Measurements from ENCODE around the gene ESRRB.

ESRRB gene

GRCh38 chr14:76334316-76334715, 41.6 kb upstream of the ESRRB start:
- no peak overlapping the region for H3K18ac ChIP-seq (ENCODE audit: low read length)
- H3K23ac ChIP-seq (ENCODE audit: low read length) = no peak overlapping the region
- no peaks in the 10 kb centered on the region for H3K36me3 ChIP-seq (ENCODE audit: control insufficient read depth in 1 of 2, insufficient read depth in 2 of 2, low read length in 2 of 2)
- H3K27ac ChIP-seq (ENCODE audit: low read depth, low read length) = no peak overlapping the region
- no peak overlapping the region for H4K8ac ChIP-seq (ENCODE audit: low read depth, low read length)
- H3K9me3 ChIP-seq (ENCODE audit: insufficient read depth, low read depth, low read length) = peaks cover 6% of the 10 kb centered on the region
- H3K14ac ChIP-seq (ENCODE audit: low read length) = no peak overlapping the region
- H3K9ac ChIP-seq (ENCODE audit: low read length) = no peak overlapping the region
- peaks cover 0 to 1% of the 10 kb centered on the region in 2 experiments for H3K4me1 ChIP-seq (ENCODE audit: control insufficient read depth in 1 of 2, insufficient read depth in 2 of 2, low read length in 2 of 2)
- H4K12ac ChIP-seq (ENCODE audit: low read depth, low read length) = no peak overlapping the region
- no peak overlapping the region for H2AFZ ChIP-seq (ENCODE audit: insufficient read depth, low read length, poor library complexity)
- H2BK120ac ChIP-seq (ENCODE audit: insufficient read depth, low read length, poor library complexity) = no peak overlapping the region
- H4K91ac ChIP-seq (ENCODE audit: low read depth, low read length) = no peak overlapping the region
- no peak overlapping the region for H3K4me3 ChIP-seq (ENCODE audit: low read depth, low read length)
- H3K79me2 ChIP-seq (ENCODE audit: control insufficient read depth, insufficient read depth, low read length, poor library complexity) = no peaks in the 10 kb centered on the region
- peaks cover 11% of the 10 kb centered on the region for H3K27me3 ChIP-seq (ENCODE audit: insufficient read depth, low read length)
- WGBS (ENCODE audit: extremely low coverage, insufficient coverage, insufficient read length) = no CpG with 5 or more reads among the region's 11 CpGs
- H3K79me1 ChIP-seq (ENCODE audit: low read length) = no peaks in the 10 kb centered on the region
- no peak overlapping the region for H3K4ac ChIP-seq (ENCODE audit: low read depth, low read length)
- no peak overlapping the region for H2AK5ac ChIP-seq (ENCODE audit: low read length)
- H2BK5ac ChIP-seq (ENCODE audit: low read depth, low read length, poor library complexity) = no peak overlapping the region
- no peak overlapping the region for H2BK12ac ChIP-seq (ENCODE audit: low read length)
- DNase-seq = no peak
- no peak overlapping the region for H3K4me2 ChIP-seq (ENCODE audit: low read length)

DNA sequence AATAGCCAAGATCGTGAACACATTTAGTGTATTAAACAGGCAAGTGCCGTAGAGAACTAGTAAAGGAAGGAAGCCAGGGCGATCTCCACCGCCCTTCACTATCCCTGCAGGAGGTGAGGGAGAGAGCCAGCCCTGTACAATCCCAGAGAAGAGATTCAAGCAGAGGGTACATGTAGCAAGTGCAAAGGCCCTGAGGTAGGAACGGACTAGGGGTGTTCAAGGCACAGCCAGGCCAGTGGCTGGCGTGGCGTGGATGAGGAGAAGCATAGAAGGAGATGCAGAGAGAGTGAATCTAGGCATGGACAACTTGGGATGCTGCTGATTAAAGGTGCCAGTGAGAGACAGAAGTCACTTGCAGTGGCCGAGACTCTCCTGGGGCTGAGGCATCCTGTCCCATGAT, 39.1 kb upstream of the ESRRB start:
- no peak overlapping the region for H3K23ac ChIP-seq (ENCODE audit: low read length)
- no peaks in the 10 kb centered on the region for H3K27me3 ChIP-seq (ENCODE audit: insufficient read depth, low read length)
- no peak overlapping the region for H3K4me3 ChIP-seq (ENCODE audit: low read depth, low read length)
- H4K91ac ChIP-seq (ENCODE audit: low read depth, low read length) = no peak overlapping the region
- no peak overlapping the region for H2AFZ ChIP-seq (ENCODE audit: insufficient read depth, low read length, poor library complexity)
- WGBS (ENCODE audit: extremely low coverage, insufficient coverage, insufficient read length) = no CpG with 5 or more reads among the region's 8 CpGs
- no peak overlapping the region for H3K4ac ChIP-seq (ENCODE audit: low read depth, low read length)
- no peak overlapping the region for H3K9ac ChIP-seq (ENCODE audit: low read length)
- H3K14ac ChIP-seq (ENCODE audit: low read length) = no peak overlapping the region
- no peak overlapping the region for H3K27ac ChIP-seq (ENCODE audit: low read depth, low read length)
- no peak overlapping the region for H2BK12ac ChIP-seq (ENCODE audit: low read length)
- H2BK120ac ChIP-seq (ENCODE audit: insufficient read depth, low read length, poor library complexity) = no peak overlapping the region
- H4K8ac ChIP-seq (ENCODE audit: low read depth, low read length) = no peak overlapping the region
- H3K4me1 ChIP-seq (ENCODE audit: control insufficient read depth in 1 of 2, insufficient read depth in 2 of 2, low read length in 2 of 2) = peaks cover 0 to 1% of the 10 kb centered on the region in 2 experiments
- H3K79me2 ChIP-seq (ENCODE audit: control insufficient read depth, insufficient read depth, low read length, poor library complexity) = no peaks in the 10 kb centered on the region
- no peak overlapping the region for H3K4me2 ChIP-seq (ENCODE audit: low read length)
- no peak overlapping the region for H3K18ac ChIP-seq (ENCODE audit: low read length)
- H2AK5ac ChIP-seq (ENCODE audit: low read length) = no peak overlapping the region
- H3K36me3 ChIP-seq (ENCODE audit: control insufficient read depth in 1 of 2, insufficient read depth in 2 of 2, low read length in 2 of 2) = no peaks in the 10 kb centered on the region
- DNase-seq = no peak
- peaks cover 4% of the 10 kb centered on the region for H3K9me3 ChIP-seq (ENCODE audit: insufficient read depth, low read depth, low read length)
- H2BK5ac ChIP-seq (ENCODE audit: low read depth, low read length, poor library complexity) = no peak overlapping the region
- H4K12ac ChIP-seq (ENCODE audit: low read depth, low read length) = no peak overlapping the region
- H3K79me1 ChIP-seq (ENCODE audit: low read length) = no peaks in the 10 kb centered on the region

GRCh38 chr14:76337635-76338545, 38.0 kb upstream of the ESRRB start:
- Histone ChIP-seq H3K4me1 (ENCODE audit: control insufficient read depth in 1 of 2, insufficient read depth in 2 of 2, low read length in 2 of 2) (peaks cover 0 to 1% of the 10 kb centered on the region in 2 experiments), H3K4me2 (ENCODE audit: low read length) (no peak overlapping the region), H3K9me3 (ENCODE audit: insufficient read depth, low read depth, low read length) (peaks cover 4% of the 10 kb centered on the region), H2AFZ (ENCODE audit: insufficient read depth, low read length, poor library complexity) (no peak overlapping the region), H4K12ac (ENCODE audit: low read depth, low read length) (no peak overlapping the region), H3K27ac (ENCODE audit: low read depth, low read length) (no peak overlapping the region), H3K4me3 (ENCODE audit: low read depth, low read length) (no peak overlapping the region), H3K23ac (ENCODE audit: low read length) (no peak overlapping the region), H2BK120ac (ENCODE audit: insufficient read depth, low read length, poor library complexity) (no peak overlapping the region), H3K14ac (ENCODE audit: low read length) (no peak overlapping the region), H3K79me1 (ENCODE audit: low read length) (no peaks in the 10 kb centered on the region), H3K9ac (ENCODE audit: low read length) (no peak overlapping the region), H3K27me3 (ENCODE audit: insufficient read depth, low read length) (no peaks in the 10 kb centered on the region), H3K18ac (ENCODE audit: low read length) (no peak overlapping the region), H2BK5ac (ENCODE audit: low read depth, low read length, poor library complexity) (no peak overlapping the region), H3K4ac (ENCODE audit: low read depth, low read length) (no peak overlapping the region), H3K36me3 (ENCODE audit: control insufficient read depth in 1 of 2, insufficient read depth in 2 of 2, low read length in 2 of 2) (no peaks in the 10 kb centered on the region), H3K79me2 (ENCODE audit: control insufficient read depth, insufficient read depth, low read length, poor library complexity) (no peaks in the 10 kb centered on the region), H4K8ac (ENCODE audit: low read depth, low read length) (no peak overlapping the region), H2AK5ac (ENCODE audit: low read length) (no peak overlapping the region), H2BK12ac (ENCODE audit: low read length) (no peak overlapping the region), H4K91ac (ENCODE audit: low read depth, low read length) (no peak overlapping the region)
- no CpG with 5 or more reads among the region's 16 CpGs for WGBS (ENCODE audit: extremely low coverage, insufficient coverage, insufficient read length)
- no peak for DNase-seq

DNA sequence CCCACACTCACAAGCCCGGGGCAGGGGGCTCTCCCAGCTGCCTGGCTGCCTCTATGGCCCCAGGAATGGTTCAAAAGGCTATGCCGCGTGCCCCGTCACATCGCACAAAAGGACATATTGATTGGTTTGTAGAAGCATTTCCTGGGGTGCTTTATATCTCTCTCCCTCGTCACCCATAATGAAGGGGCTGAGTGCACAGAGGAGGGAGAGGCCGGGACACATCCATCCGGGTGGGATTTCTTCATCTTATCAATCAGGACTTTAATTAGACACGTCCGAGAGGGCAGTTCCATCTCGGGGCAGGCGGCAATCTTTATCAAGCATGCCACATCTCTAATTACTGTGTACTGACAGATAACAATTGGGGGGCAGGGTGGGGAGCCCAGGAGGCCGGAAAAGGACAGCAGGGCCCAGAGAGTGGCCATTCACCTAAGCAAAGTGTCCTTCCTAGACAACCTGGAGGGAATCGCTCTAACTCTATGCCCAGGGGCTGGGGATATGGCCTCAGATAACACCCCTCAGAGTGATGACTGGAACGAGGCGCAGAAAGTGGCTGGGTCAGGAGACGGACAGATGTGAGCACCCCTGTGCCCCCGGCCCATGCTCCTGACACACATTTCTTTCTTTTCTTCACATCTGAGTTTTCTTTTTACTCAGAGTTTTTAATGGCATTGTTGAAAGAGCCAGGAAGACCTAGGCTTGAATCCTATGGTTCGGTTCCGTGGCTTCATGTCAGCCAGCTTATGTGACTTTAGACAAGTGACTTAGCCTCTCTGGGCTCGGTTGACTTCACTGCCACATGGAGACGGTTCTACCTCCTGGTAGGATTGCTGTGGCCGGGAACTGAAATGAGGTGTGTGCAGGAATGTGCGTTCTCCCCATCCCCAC, 36.0 kb upstream of the ESRRB start:
- Histone ChIP-seq H3K27ac (ENCODE audit: low read depth, low read length) (no peak overlapping the region), H4K12ac (ENCODE audit: low read depth, low read length) (no peak overlapping the region), H3K23ac (ENCODE audit: low read length) (no peak overlapping the region), H3K4me2 (ENCODE audit: low read length) (no peak overlapping the region), H3K79me2 (ENCODE audit: control insufficient read depth, insufficient read depth, low read length, poor library complexity) (no peaks in the 10 kb centered on the region), H3K9me3 (ENCODE audit: insufficient read depth, low read depth, low read length) (peaks cover 4% of the 10 kb centered on the region), H3K9ac (ENCODE audit: low read length) (no peak overlapping the region), H3K4me3 (ENCODE audit: low read depth, low read length) (no peak overlapping the region), H2BK120ac (ENCODE audit: insufficient read depth, low read length, poor library complexity) (no peak overlapping the region), H3K4me1 (ENCODE audit: control insufficient read depth in 1 of 2, insufficient read depth in 2 of 2, low read length in 2 of 2) (peaks cover 0 to 1% of the 10 kb centered on the region in 2 experiments), H3K36me3 (ENCODE audit: control insufficient read depth in 1 of 2, insufficient read depth in 2 of 2, low read length in 2 of 2) (no peaks in the 10 kb centered on the region), H2AFZ (ENCODE audit: insufficient read depth, low read length, poor library complexity) (no peak overlapping the region), H4K8ac (ENCODE audit: low read depth, low read length) (no peak overlapping the region), H2BK12ac (ENCODE audit: low read length) (no peak overlapping the region), H3K4ac (ENCODE audit: low read depth, low read length) (no peak overlapping the region), H4K91ac (ENCODE audit: low read depth, low read length) (no peak overlapping the region), H3K14ac (ENCODE audit: low read length) (no peak overlapping the region), H3K27me3 (ENCODE audit: insufficient read depth, low read length) (no peaks in the 10 kb centered on the region), H3K79me1 (ENCODE audit: low read length) (no peaks in the 10 kb centered on the region), H3K18ac (ENCODE audit: low read length) (no peak overlapping the region), H2AK5ac (ENCODE audit: low read length) (no peak overlapping the region), H2BK5ac (ENCODE audit: low read depth, low read length, poor library complexity) (no peak overlapping the region)
- DNase-seq = no peak
- no CpG with 5 or more reads among the region's 24 CpGs for WGBS (ENCODE audit: extremely low coverage, insufficient coverage, insufficient read length)

Measured in trophoblast cell (in vitro differentiated cells and primary cell).